Measurements from ENCODE around the gene WDR37.

WDR37 gene

DNA sequence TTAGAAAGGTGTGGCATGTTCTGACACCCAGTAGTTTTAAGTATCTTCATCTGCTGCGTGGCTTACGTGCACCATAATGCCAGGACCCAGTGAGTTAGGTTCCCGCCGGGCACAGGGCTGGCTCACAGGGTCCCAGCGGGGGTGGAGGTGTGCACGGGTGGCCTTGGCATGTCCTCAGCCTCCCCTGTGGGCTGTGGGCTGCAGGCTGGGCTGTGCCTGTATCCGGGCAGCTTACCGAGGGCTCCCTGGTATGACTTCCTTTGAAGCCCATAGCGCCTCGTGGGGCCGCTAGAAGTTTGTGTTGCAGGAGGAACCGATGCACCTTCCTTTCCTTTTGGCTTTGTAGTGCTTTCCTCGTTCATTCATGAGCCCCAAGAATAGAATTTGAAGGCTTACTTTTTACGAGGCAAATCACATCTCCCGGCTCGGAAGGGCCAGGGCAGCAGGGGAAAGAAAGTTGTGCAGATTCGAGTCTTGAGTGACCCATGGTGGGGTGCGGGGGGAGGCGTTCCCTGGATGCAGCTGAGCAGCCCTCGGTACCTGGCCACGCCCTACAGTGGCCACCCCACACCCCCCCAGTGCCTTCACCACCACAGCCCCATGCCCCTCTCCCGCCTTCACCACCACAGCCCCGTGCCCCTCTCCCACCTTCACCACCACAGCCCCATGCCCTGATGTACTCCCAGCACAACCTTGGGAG is 113.2 kb downstream of the WDR37 start:
- DNase-seq (ENCODE audit: low read depth in 2 of 2), result no peak

DNA sequence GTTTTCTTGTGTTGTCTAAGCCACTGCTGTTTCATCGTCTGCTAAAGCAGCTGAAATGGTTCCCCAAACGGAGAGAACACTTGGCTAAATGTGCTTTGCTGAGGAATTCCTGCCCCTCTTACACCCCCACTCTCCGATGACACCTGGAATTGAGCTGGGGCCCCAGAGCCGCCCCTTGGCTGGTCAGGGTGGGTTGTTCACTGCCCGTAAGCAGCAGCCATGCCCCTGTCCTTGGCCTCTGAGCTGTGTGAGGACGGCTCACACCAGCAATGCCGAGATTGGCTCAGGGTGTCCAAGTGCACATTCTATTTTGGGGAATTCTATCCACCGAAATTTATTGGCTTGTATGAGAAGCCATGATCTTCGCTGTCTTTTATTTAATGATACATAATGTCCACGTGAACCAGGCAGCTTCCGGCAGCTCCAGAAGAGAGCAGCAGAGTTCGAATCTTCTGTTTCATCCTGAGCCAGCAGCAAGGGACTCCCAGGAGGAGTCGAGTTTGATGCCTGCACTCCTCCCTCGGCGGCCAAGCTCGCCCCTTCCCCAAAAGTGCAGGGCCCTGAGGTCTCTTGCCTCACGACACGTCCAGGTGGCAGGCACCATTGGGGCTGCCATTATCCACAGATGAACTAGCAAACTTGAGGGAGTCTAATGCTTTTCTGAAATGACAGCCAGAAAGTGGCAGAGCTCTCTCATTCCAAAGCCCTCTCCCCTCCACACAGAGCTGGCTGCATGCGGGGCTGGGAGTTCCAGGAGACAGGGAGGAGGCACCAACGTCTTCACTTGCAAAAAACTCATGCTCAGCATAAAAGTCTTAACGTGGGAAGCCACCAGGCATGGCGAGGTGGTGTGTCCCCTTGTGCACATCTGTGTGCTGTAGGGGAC is 114.0 kb downstream of the WDR37 start:
- no peak for DNase-seq (ENCODE audit: low read depth in 2 of 2)

DNA sequence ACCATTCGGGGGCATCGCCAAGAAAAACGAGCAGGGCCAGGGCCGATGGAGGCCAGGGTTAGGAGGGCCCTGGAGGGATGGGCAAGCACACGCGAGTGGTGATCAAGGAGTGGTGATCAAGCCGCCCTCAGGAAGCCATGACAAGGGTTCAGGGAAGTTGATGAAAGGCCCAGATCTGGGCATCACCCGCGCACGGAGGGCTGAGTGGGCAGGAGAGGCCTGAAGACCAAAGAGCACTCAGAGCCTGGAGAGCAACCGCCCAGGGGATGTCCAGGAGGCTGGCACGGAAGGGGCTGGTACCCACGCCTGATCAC is 114.6 kb downstream of the WDR37 start:
- DNase-seq (ENCODE audit: low read depth in 2 of 2), result no peak

DNA sequence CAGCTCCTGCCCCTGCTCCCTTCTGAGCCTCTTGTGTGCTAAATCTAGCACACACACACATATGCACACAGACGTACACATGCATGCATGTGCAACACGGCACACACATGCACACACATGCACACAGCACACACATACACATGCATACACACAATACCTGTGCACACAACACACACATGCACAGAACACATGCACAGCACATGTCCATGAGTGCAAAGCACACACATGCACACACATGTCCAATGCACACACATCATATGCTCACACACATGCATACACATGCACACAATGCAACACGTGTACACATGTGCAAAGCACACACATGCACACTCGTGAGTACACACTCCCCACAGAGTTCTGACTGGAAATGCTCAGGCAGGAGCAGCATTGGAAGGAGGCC is 115.0 kb downstream of the WDR37 start:
- DNase-seq (ENCODE audit: low read depth in 2 of 2), result no peak

DNA sequence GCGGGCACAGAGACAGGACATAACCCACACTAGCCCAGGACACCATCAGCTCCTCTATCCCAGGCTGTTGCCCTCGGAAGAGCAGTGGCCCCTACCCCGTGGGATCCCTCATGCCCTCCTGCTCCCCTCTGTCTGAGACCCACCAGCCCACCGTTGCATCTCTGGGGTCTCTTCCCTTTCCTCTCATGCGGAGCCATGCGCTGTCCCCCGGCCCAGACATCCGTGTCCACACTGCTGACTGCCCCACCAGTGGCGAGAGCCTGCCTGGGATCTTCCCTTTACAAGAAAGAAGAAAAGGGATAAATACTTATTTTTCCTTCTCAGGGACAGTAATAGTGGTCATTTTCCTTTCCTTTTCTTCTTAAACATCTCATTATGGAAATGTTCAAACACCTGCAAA is 115.4 kb downstream of the WDR37 start:
- no peak for DNase-seq (ENCODE audit: low read depth in 2 of 2)

DNA sequence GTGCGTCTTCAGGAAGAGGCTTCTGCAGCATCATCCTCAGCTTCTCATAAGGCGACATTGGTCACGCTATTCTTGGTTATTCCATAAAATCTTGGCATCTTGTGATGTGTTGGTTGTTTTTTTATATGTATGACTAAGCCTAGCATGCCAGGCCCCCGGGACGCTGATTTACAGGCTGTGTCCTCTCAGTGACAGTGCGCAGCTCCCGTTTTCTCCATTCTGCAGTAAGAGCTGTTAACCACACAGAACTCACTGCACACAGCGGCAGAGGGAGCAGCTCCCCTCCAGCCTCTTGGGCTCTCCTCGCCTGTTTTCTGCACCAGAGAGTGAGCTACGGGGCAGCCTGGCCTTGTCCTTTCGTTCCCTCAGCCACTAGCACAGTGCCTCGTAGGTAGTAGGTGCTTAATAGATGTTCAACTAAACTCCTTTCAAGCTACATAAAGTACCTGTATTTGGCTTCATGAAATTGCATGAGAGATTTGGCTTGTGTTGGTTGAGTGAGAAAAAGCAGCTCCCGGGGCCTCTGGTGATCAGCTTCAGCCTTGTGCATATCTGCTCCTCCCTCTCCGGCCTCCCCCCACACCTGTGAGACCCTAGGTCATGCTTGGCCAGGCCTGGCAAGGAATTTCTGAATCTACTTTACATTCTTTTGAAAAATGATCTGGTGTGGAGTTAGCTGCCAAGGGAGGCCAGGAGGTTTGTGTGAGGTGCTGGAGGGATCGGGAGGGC is 116.2 kb downstream of the WDR37 start:
- no peak for DNase-seq (ENCODE audit: low read depth in 2 of 2)

DNA sequence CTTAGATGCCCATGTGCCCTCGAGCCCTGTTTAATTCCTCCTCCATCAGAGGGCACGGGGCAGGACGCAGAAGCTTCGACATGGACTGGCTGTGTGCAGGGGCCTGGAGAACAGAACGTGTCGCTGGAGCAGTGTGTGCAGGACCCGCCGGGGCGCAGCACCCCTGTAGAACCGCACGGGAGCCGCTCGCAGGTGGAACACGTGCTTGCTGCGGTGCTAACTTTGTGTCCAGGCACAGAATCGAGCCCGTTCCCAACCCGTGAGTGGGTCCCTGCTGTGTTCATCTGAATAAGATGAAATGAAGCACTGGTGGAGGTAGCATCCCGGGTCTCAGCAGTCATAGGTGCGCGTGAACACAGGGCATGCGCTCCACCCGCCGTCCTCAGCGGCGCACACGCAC is 116.9 kb downstream of the WDR37 start:
- no peak for DNase-seq (ENCODE audit: low read depth in 2 of 2)

DNA sequence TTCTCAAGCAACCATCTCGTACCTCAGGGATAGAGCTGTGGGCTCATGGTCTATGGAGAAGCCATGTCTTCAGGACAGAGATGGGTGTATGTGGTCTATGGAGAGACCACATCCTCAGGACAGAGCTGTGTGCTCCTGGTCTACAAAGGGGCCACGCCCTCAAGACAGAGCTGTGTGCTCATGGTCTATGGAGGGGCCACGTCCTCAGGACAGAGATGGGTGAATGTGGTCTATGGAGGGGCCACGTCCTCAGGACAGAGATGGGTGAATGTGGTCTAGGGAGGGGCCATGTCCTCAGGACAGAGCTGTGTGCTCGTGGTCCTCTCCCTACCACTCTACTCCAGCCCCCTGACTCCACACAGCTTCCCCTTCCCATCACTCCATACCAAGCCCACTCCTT is 117.8 kb downstream of the WDR37 start:
- DNase-seq (ENCODE audit: low read depth in 2 of 2), result no peak

DNA sequence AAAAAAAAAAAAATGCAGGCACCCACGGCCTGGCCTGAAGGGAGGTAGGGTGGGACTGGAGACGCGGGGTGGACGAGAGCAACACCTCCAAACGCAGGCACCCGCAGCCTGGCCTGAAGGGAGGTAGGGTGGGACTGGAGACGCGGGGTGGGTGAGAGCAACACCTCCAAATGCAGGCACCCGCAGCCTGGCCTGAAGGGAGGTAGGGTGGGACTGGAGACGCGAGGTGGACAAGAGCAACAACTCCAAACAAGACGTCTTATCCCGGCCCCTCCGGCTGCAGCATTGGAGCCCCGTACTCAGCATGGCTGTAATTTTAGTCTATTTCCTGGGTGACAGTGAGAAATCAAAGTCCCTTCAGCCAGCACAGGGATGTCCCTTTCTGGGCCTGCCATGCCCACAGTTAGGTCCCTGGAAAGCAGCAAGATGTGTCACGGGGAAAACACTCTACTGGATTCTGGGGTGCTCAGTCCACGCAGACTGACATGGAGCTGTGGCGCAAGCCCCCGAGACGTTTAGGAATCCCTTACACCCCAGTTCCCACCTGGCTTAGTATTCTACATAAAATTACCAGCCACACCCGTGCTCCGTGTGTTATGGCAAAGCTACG is 119.9 kb downstream of the WDR37 start:
- DNase-seq (ENCODE audit: low read depth in 2 of 2), result no peak

DNA sequence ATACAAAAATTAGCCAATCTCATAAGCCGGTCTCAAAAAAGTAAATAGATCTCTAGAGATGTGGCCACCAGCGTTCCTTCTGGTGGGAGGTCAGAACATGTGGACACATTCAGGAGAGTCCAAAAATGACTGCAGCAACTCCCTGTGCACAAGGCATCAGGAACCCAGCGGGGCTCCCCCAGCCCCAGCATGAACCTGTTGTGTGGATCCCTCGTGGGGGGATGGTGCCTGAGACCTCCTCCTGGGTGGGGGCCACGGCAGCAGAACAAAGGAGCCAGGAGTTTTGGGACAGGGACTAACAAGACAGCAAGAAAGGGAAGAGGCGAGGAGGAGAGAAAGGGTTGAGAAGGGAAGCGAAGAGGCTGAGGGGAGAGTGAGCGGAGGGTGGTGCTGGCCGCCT is 121.8 kb downstream of the WDR37 start:
- no peak for DNase-seq (ENCODE audit: low read depth in 2 of 2)

DNA sequence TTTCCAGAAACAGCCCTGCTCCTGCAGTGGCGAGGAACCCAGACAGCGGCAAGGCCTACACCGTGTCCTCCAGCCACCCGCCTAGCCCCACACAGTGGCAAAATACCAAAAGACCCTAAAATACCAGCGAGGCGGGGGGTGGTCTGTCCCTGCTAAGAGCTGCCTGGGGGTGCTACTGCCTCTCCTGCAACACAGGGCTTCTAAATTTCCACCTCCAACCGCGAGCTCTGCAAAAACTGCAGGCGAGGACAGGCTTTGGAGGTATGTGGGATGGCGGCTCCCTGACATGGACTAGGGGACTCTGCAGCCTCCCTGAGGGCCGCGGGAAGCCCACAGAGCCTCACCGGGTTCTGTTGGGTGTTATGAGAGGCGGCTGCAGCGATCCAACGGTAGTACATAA is 122.3 kb downstream of the WDR37 start:
- DNase-seq (ENCODE audit: low read depth in 2 of 2), result no peak

DNA sequence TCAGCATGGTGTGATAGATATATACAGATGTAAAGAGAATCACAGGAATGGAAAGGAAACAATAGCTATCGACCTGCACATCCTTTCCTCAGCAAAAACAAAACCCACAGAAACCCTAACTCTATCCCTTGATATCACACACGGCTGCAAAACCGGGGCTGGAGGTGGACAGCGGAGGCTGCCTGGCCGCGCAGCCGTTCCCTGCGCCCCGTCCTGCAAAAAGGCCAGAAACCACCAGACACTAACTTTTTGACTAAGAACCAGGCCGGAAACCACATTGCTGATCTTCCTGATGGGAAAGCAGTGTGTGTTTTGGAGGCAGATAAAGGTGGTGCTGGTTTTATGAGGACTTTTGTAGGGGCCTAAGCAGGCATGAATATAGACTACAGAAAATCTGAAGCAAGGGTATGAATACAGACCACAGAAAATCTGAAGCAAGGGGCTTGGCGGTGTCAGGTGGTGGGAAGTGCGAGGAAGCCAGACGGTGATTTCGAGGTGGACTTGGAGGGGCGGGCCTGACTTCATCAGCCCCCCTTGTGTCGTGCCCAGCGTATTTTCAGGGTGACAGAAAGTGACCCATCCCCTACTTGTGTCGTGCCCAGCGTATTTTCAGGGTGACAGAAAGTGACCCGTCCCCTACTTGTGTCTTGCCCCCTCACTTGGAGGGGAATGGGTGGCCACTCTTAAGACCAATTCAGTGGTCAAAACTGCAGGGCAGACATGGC is 123.3 kb downstream of the WDR37 start:
- DNase-seq (ENCODE audit: low read depth in 2 of 2), result no peak

DNA sequence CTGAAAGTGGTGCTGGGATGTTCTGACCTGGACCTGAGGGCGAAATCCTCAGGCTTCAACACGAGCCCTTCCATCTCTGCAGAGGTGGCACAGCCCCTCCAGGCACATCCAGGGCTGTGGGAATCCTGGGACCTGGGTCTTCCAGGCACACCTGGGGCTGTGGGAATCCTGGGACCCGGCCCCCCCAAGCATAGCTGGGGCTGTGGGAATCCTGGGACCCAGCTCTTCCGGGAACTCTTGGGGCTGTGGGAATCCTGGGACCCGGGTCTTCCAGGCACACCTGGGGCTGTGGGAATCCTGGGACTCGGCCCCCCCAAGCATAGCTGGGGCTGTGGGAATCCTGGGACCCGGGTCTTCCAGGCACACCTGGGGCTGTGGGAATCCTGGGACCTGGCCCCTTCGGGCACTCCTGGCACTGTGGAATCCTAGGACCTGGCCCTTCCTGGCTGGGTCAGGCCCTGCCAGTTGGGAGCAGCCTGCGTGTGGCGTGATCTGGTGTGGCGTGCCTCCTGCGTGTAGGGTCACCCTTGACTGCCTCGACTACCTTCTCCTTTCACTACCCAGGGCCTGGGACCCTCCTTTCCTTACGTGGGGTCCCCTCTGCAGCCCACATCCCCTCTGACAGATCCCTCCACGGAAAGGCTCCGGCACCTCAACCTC is 124.0 kb downstream of the WDR37 start:
- no peak for DNase-seq (ENCODE audit: low read depth in 2 of 2)

DNA sequence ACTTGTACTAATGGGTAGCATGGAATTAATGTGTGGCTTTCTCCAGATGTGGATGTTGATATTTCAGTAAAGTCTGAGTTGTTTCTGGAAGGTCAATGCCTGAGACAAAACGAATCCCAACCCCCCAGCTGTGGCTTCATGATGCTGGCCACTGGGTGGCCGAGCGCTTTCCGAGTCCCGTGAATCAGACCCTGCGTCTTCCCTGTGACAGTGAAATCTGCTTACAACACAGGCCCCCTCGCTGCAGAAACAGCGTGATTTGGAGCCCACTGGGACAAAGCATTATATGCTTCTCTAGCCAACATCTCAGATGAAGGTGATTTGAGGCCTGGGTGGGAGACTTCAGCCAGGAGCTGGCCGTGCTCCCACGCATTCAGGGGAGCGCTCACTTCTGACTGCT is 124.7 kb downstream of the WDR37 start:
- no peak for DNase-seq (ENCODE audit: low read depth in 2 of 2)
